Measurements from ENCODE around the gene DNMT1.

DNA sequence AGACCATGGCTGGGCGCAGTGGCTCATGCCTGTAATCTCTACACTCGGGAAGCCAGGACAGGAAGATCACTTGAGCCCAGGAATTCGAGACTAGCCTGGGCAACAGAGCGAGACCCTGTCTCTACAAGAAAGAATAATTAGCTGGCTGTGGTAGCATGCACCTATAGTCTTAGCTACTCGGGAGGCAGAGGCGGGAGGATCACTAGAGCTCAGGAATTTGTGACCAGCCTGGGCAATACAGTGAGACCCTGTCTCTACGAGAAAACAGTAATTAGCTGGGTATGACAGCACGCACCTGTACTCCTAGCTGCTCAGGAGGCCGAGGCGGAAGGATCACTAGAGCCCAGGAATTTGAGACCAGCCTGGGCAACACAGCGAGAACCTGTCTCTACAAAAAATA is 7.4 kb downstream of the DNMT1 start:
- no peak for TF ChIP-seq EZH2 (IDR thresholded peaks at IDR 0.05; ENCODE audit: borderline replicate concordance, low read depth, low read length, poor library complexity, severe bottlenecking)
- TF ChIP-seq, protein P1, sequence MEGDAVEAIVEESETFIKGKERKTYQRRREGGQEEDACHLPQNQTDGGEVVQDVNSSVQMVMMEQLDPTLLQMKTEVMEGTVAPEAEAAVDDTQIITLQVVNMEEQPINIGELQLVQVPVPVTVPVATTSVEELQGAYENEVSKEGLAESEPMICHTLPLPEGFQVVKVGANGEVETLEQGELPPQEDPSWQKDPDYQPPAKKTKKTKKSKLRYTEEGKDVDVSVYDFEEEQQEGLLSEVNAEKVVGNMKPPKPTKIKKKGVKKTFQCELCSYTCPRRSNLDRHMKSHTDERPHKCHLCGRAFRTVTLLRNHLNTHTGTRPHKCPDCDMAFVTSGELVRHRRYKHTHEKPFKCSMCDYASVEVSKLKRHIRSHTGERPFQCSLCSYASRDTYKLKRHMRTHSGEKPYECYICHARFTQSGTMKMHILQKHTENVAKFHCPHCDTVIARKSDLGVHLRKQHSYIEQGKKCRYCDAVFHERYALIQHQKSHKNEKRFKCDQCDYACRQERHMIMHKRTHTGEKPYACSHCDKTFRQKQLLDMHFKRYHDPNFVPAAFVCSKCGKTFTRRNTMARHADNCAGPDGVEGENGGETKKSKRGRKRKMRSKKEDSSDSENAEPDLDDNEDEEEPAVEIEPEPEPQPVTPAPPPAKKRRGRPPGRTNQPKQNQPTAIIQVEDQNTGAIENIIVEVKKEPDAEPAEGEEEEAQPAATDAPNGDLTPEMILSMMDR (conservative IDR thresholded peaks at IDR 0.05; ENCODE audit: low read depth, low read length): no peak

Data from A673 (cell line).